ENCODE measurements around the gene WDR13.
A peak's percentile ranks its signal among the peaks of the same experiment; 100 is the strongest.

Gene WDR13

DNA sequence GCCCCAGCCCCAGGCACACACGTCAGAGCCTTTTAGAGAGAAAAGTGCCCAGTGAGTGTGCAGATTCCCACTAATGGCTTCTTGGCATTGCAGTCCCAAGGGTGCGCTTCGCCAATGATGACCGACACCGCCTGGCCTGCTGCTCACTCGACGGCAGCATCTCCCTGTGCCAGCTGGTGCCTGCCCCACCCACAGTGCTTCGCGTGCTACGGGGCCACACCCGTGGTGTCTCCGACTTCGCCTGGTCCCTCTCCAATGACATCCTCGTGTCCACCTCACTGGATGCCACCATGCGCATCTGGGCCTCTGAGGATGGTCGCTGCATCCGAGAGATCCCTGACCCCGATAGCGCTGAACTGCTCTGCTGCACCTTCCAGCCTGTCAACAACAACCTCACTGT lies 2.9 kb downstream of the WDR13 start:
- Histone ChIP-seq H3K27me3 (ENCODE audit: control insufficient read depth, insufficient read depth, low read length) (no peaks in the 10 kb centered on the region), H3K36me3 (ENCODE audit: control insufficient read depth, insufficient read depth, low read length) (peaks cover 12% of the 10 kb centered on the region), H3K4me3 (ENCODE audit: low read length) (no peak overlapping the region), H3K4me1 (ENCODE audit: control insufficient read depth, insufficient read depth, low read length) (no peaks in the 10 kb centered on the region), H3K27ac (ENCODE audit: low read depth, low read length) (no peak overlapping the region), H3K9ac (ENCODE audit: low read length) (no peak overlapping the region)

GRCh38 chrX:48601741-48602394 lies 4.6 kb downstream of the WDR13 start:
- Histone ChIP-seq H3K27ac (ENCODE audit: low read depth, low read length) (no peak overlapping the region), H3K27me3 (ENCODE audit: control insufficient read depth, insufficient read depth, low read length) (no peaks in the 10 kb centered on the region), H3K4me1 (ENCODE audit: control insufficient read depth, insufficient read depth, low read length) (no peaks in the 10 kb centered on the region), H3K4me3 (ENCODE audit: low read length) (no peak overlapping the region), H3K36me3 (ENCODE audit: control insufficient read depth, insufficient read depth, low read length) (peaks cover 12% of the 10 kb centered on the region), H3K9ac (ENCODE audit: low read length) (no peak overlapping the region)

GRCh38 chrX:48604701-48605100 lies 7.4 kb downstream of the WDR13 start:
- Histone ChIP-seq H3K4me3 (ENCODE audit: low read length) (no peak overlapping the region), H3K27me3 (ENCODE audit: control insufficient read depth, insufficient read depth, low read length) (no peaks in the 10 kb centered on the region), H3K36me3 (ENCODE audit: control insufficient read depth, insufficient read depth, low read length) (peaks cover 12% of the 10 kb centered on the region), H3K9ac (ENCODE audit: low read length) (no peak overlapping the region), H3K4me1 (ENCODE audit: control insufficient read depth, insufficient read depth, low read length) (no peaks in the 10 kb centered on the region), H3K27ac (ENCODE audit: low read depth, low read length) (no peak overlapping the region)

DNA sequence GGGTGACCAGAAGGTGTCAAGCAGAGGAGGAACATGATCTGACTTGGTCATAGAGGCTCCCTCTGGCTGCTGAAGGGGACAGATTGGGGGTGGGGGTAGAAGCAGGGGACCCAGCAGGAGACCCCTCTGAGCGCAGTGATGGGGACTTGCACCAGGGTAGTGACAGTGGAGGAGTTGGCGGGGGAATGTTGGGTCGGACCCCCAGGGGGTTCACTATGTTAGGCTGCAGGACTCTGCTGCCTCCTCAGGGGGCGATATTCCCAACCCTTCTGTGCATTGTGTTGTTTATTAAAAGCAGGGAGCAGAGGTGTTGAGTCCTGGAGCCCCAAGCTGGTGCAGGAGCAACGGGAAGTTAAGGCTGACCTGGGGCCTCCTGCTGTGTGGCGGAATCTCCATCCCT lies 8.8 kb downstream of the WDR13 start:
- no peaks in the 10 kb centered on the region for H3K27me3 ChIP-seq (ENCODE audit: control insufficient read depth, insufficient read depth, low read length)
- H3K4me1 ChIP-seq (ENCODE audit: control insufficient read depth, insufficient read depth, low read length), result no peaks in the 10 kb centered on the region
- no peak overlapping the region for H3K27ac ChIP-seq (ENCODE audit: low read depth, low read length)
- no peak overlapping the region for H3K9ac ChIP-seq (ENCODE audit: low read length)
- no peak overlapping the region for H3K4me3 ChIP-seq (ENCODE audit: low read length)
- H3K36me3 ChIP-seq (ENCODE audit: control insufficient read depth, insufficient read depth, low read length), result peaks cover 7% of the 10 kb centered on the region

GRCh38 chrX:48611703-48612102 lies 14.4 kb downstream of the WDR13 start:
- Histone ChIP-seq H3K4me1 (ENCODE audit: control insufficient read depth, insufficient read depth, low read length) (no peaks in the 10 kb centered on the region), H3K36me3 (ENCODE audit: control insufficient read depth, insufficient read depth, low read length) (no peaks in the 10 kb centered on the region), H3K9ac (ENCODE audit: low read length) (no peak overlapping the region), H3K4me3 (ENCODE audit: low read length) (no peak overlapping the region), H3K27me3 (ENCODE audit: control insufficient read depth, insufficient read depth, low read length) (peaks cover 3% of the 10 kb centered on the region), H3K27ac (ENCODE audit: low read depth, low read length) (no peak overlapping the region)

DNA sequence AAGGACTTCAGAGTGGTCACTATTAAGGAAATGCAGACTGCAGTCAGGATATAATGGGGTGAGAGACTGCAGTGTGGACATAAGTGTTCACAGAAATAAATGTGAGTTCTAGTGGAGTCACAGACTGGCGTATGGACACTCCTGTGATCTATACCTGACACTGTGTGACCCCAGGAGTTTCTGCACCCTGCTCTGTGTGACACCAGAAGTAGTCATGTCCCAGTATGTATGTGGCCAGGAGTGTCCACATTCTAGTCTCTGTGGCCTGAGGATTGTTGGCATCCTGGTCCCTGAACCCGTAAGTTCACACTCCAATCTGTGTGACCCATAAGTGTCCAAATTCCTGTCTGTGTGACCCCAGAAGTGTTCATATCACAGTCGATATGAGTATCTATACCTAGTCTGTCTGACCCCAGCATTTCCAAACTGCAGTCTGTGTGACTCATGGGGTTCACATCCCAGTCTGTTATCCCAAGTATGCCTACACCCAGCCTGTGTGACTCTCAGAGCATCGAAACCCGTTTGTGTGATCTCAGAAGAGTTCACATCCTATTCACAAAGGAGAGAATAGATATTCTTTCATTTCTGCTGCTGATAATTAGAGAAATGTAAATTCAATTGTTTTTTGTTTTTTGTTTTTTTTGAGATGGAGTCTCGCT lies 16.3 kb downstream of the WDR13 start:
- H3K36me3 ChIP-seq (ENCODE audit: control insufficient read depth, insufficient read depth, low read length), result no peaks in the 10 kb centered on the region
- H3K4me1 ChIP-seq (ENCODE audit: control insufficient read depth, insufficient read depth, low read length), result no peaks in the 10 kb centered on the region
- peaks cover 4% of the 10 kb centered on the region for H3K27me3 ChIP-seq (ENCODE audit: control insufficient read depth, insufficient read depth, low read length)
- no peak overlapping the region for H3K27ac ChIP-seq (ENCODE audit: low read depth, low read length)
- no peak overlapping the region for H3K9ac ChIP-seq (ENCODE audit: low read length)
- H3K4me3 ChIP-seq (ENCODE audit: low read length), result no peak overlapping the region

GRCh38 chrX:48616576-48616975 lies 19.3 kb downstream of the WDR13 start:
- H3K36me3 ChIP-seq (ENCODE audit: control insufficient read depth, insufficient read depth, low read length), result no peaks in the 10 kb centered on the region
- no peak overlapping the region for H3K4me3 ChIP-seq (ENCODE audit: low read length)
- H3K9ac ChIP-seq (ENCODE audit: low read length), result no peak overlapping the region
- peaks cover 4% of the 10 kb centered on the region for H3K27me3 ChIP-seq (ENCODE audit: control insufficient read depth, insufficient read depth, low read length)
- H3K27ac ChIP-seq (ENCODE audit: low read depth, low read length), result no peak overlapping the region
- H3K4me1 ChIP-seq (ENCODE audit: control insufficient read depth, insufficient read depth, low read length), result no peaks in the 10 kb centered on the region

GRCh38 chrX:48617542-48618340 lies 20.4 kb downstream of the WDR13 start:
- no peak overlapping the region for H3K4me3 ChIP-seq (ENCODE audit: low read length)
- no peaks in the 10 kb centered on the region for H3K4me1 ChIP-seq (ENCODE audit: control insufficient read depth, insufficient read depth, low read length)
- H3K9ac ChIP-seq (ENCODE audit: low read length), result no peak overlapping the region
- H3K36me3 ChIP-seq (ENCODE audit: control insufficient read depth, insufficient read depth, low read length), result no peaks in the 10 kb centered on the region
- H3K27me3 ChIP-seq (ENCODE audit: control insufficient read depth, insufficient read depth, low read length), result peaks cover 4% of the 10 kb centered on the region
- H3K27ac ChIP-seq (ENCODE audit: low read depth, low read length), result no peak overlapping the region

DNA sequence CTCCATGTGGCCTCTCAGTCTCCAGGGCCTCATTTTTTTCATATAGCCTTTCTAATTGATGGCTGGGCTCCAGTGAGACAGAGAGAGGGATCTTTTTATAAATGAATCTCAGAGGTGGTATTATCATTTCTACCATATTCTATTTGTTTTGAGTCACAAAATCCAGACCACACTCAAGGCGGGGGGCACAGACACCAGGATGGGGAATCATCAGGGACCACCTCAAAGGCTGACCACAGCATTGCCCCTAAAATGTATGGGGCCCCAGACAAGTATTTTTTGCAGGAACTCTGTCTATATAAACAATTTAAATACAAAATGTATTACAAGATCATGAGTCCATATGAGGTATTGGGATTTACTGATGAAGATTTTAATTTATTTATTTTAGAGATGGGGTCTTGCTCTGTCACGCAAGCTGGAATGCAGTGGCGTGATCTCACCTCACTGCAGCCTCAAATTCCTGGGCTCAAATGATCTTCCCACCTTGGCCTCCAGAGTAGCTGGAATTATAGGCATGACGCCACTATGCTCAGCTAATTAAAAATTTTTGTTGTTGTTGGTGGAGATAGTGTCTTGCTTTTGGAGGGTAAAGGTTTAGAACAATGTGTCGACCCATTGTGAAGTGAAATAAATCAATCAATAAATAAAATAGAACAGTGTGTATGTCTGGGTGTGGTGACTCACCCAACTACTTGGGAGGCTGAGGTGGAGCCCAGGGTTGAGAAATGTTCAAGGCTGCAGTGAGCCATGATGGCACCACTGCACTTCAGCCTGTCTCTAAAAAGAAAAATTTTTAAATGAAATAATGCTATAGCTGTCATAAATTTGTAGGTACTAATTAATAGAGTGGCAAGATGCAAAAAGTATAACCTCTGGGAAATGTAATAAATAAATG lies 29.4 kb downstream of the WDR13 start:
- Histone ChIP-seq H3K27me3 (ENCODE audit: control insufficient read depth, insufficient read depth, low read length) (no peaks in the 10 kb centered on the region), H3K27ac (ENCODE audit: low read depth, low read length) (no peak overlapping the region), H3K36me3 (ENCODE audit: control insufficient read depth, insufficient read depth, low read length) (no peaks in the 10 kb centered on the region), H3K9ac (ENCODE audit: low read length) (no peak overlapping the region), H3K4me1 (ENCODE audit: control insufficient read depth, insufficient read depth, low read length) (no peaks in the 10 kb centered on the region), H3K4me3 (ENCODE audit: low read length) (no peak overlapping the region)

DNA sequence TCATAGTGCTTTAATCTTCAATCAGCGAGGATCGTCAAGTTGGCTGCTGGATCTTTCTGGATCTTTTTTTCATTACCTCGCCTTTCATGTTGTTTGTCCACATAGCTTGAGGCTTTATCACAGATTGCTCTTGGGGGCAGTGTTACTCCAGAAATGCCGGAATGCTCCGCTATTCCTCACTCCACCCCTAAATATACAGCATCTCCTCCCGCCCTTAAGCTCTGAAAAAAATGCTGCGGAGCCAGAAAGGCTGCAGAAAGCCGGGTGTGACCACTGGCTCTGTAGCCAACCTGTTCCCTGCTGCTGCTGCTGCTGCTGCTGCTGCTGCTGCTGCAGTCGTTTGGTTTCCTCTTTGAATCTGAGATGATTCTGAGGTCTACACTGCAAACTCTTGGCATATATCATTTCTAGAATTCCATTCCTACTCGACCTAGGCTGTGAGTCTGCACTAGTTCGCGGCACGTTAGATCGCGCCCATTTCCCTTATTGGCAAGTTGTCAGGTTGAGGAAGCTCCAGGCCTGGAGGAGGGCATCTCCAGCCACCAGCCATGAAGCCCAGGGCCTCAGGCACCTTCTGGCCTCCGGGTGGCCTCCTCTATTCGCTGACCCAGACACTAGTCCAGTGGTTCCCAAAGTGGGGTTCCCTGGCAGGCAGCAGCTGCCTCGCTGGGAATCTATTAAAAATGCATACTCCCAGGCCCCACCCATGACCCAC lies 34.2 kb downstream of the WDR13 start:
- H3K27me3 ChIP-seq (ENCODE audit: control insufficient read depth, insufficient read depth, low read length), result no peaks in the 10 kb centered on the region
- no peaks in the 10 kb centered on the region for H3K36me3 ChIP-seq (ENCODE audit: control insufficient read depth, insufficient read depth, low read length)
- no peak overlapping the region for H3K9ac ChIP-seq (ENCODE audit: low read length)
- peak overlapping the region; percentile 31 for H3K4me3 ChIP-seq (ENCODE audit: low read length)
- H3K4me1 ChIP-seq (ENCODE audit: control insufficient read depth, insufficient read depth, low read length), result no peaks in the 10 kb centered on the region
- H3K27ac ChIP-seq (ENCODE audit: low read depth, low read length), result no peak overlapping the region

DNA sequence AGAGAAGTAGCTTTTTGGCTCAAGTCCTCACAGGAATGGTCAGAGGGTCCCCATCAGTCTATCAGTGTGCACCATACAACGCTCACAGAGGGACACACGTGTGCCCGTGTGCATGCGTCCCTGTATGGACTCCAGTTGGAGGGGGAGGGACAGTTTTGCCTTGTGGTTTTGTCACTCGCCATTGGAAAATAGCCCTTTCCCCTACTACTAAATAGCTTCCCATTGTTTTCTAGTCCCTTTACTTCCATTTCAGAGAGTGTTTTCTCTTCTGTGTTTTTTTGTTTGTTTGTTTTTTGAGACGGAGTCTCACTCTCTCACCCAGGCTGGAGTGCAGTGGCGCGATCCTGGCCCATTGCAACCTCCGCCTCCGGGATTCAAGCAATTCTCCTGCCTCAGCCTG lies 34.9 kb downstream of the WDR13 start:
- no peak overlapping the region for H3K4me3 ChIP-seq (ENCODE audit: low read length)
- no peaks in the 10 kb centered on the region for H3K4me1 ChIP-seq (ENCODE audit: control insufficient read depth, insufficient read depth, low read length)
- H3K27me3 ChIP-seq (ENCODE audit: control insufficient read depth, insufficient read depth, low read length), result no peaks in the 10 kb centered on the region
- no peak overlapping the region for H3K9ac ChIP-seq (ENCODE audit: low read length)
- no peak overlapping the region for H3K27ac ChIP-seq (ENCODE audit: low read depth, low read length)
- H3K36me3 ChIP-seq (ENCODE audit: control insufficient read depth, insufficient read depth, low read length), result no peaks in the 10 kb centered on the region
